Activated T-cell treated with anti-CD3 and anti-CD28 coated beads, Interleukin-2, amount 50 U/mL, for 72 hours (primary cell): ENCODE results near the gene TEAD1. TPM values are rescaled to one million over a fixed set of nuclear protein-coding genes. Genes with fewer than 3 reads are reported as not detected.

ENCODE experiments used
- ATAC-seq, 2 donors: fragments of 150-1000 bp; cut with Tn5 transposase; replicated peaks in 1 of 2; 2 replicates each; pipeline ENCODE4 v1.10.0; 2021; ENCODE audit warnings: moderate library complexity in 2 of 2, mild to moderate bottlenecking in 1 of 2
- DNase-seq, 2 donors: peaks; one replicate each; pipeline ENCODE4 v3.0.0; 2021 to 2022; ENCODE audit warnings: mixed read lengths in 1 of 2
- H3K27ac Mint-ChIP-seq: one replicate; pipeline ENCODE4 v1.8.0; 2022; ENCODE audit warnings: mild to moderate bottlenecking, moderate library complexity, mixed read lengths
- H3K27me3 Mint-ChIP-seq: one replicate; pipeline ENCODE4 v1.8.0; 2022; ENCODE audit warnings: low read depth, mixed read lengths
- H3K36me3 Mint-ChIP-seq, 2 donors: one replicate each; pipeline ENCODE4 v1.8.0; 2022; ENCODE audit warnings: mixed read lengths in 2 of 2, mild to moderate bottlenecking in 1 of 2; ENCODE audit not compliant: insufficient read depth in 2 of 2
- H3K4me1 Mint-ChIP-seq: one replicate; pipeline ENCODE4 v1.8.0; 2022; ENCODE audit warnings: low read depth, mixed read lengths
- H3K4me3 Mint-ChIP-seq, 2 donors: one replicate each; pipeline ENCODE4 v1.8.0; 2022; ENCODE audit warnings: mild to moderate bottlenecking in 2 of 2, mixed read lengths in 2 of 2, moderate library complexity in 2 of 2
- H3K9me3 Mint-ChIP-seq, 2 donors: one replicate each; pipeline ENCODE4 v1.8.0; 2022; ENCODE audit warnings: mixed read lengths in 2 of 2
- total RNA-seq, 2 donors: library from RNA; stranded (reverse); gene quantifications; one replicate each; pipeline ENCODE4 v1.2.3, GENCODE V29; 2022

TEAD1 gene
- total RNA-seq, 2 donors from 2014 or later = 0.31 to 0.35 TPM

GRCh38 chr11:12817681-12818332 is 143.6 kb downstream of the TEAD1 start:
- H3K27me3 Mint-ChIP-seq = peaks cover 67% of the 10 kb centered on the region
- peaks cover 16% of the 10 kb centered on the region for H3K4me1 Mint-ChIP-seq
- DNase-seq = no peak
- no peak for ATAC-seq
- no peak overlapping the region for H3K4me3 Mint-ChIP-seq
- no peak overlapping the region for H3K27ac Mint-ChIP-seq
- H3K36me3 Mint-ChIP-seq = no peaks in the 10 kb centered on the region
- no peaks in the 10 kb centered on the region for H3K9me3 Mint-ChIP-seq

- H3K27me3 Mint-ChIP-seq = peaks cover 63% of the 10 kb centered on the region
- no peak overlapping the region for H3K4me3 Mint-ChIP-seq
- DNase-seq = no peak
- ATAC-seq = no peak
- no peaks in the 10 kb centered on the region for H3K36me3 Mint-ChIP-seq
- H3K4me1 Mint-ChIP-seq = peaks cover 16% of the 10 kb centered on the region
- H3K27ac Mint-ChIP-seq = no peak overlapping the region
- no peaks in the 10 kb centered on the region for H3K9me3 Mint-ChIP-seq
Observed at GRCh38 chr11:12818333-12819015, 144.3 kb downstream of the TEAD1 start.

GRCh38 chr11:12822392-12823022 is 148.3 kb downstream of the TEAD1 start:
- DNase-seq (no peak), ATAC-seq (no peak)
- Mint-ChIP-seq H3K4me1 (no peaks in the 10 kb centered on the region), H3K4me3 (no peak overlapping the region), H3K27ac (no peak overlapping the region), H3K36me3 (no peaks in the 10 kb centered on the region), H3K27me3 (peaks cover 61% of the 10 kb centered on the region), H3K9me3 (no peaks in the 10 kb centered on the region)

- Mint-ChIP-seq H3K9me3 (no peaks in the 10 kb centered on the region), H3K4me1 (peaks cover 13% of the 10 kb centered on the region), H3K27ac (no peak overlapping the region), H3K4me3 (no peak overlapping the region), H3K36me3 (no peaks in the 10 kb centered on the region), H3K27me3 (peaks cover 70% of the 10 kb centered on the region)
- ATAC-seq = no peak
- DNase-seq = no peak
Observed at GRCh38 chr11:12824281-12825041, 150.2 kb downstream of the TEAD1 start.

- H3K9me3 Mint-ChIP-seq = no peaks in the 10 kb centered on the region
- H3K27me3 Mint-ChIP-seq = peaks cover 80% of the 10 kb centered on the region
- ATAC-seq = no peak
- no peak overlapping the region for H3K27ac Mint-ChIP-seq
- DNase-seq = no peak
- peaks cover 13% of the 10 kb centered on the region for H3K4me1 Mint-ChIP-seq
- H3K36me3 Mint-ChIP-seq = peaks cover 0 to 2% of the 10 kb centered on the region in 2 donors
- no peak overlapping the region for H3K4me3 Mint-ChIP-seq
Observed at GRCh38 chr11:12826441-12826840, 152.2 kb downstream of the TEAD1 start.

GRCh38 chr11:12827369-12827768 is 153.1 kb downstream of the TEAD1 start:
- Mint-ChIP-seq H3K27ac (no peak overlapping the region), H3K9me3 (no peaks in the 10 kb centered on the region), H3K36me3 (peaks cover 0 to 2% of the 10 kb centered on the region in 2 donors), H3K27me3 (peaks cover 75% of the 10 kb centered on the region), H3K4me1 (peaks cover 13% of the 10 kb centered on the region), H3K4me3 (no peak overlapping the region)
- no peak for ATAC-seq
- DNase-seq = no peak

GRCh38 chr11:12827929-12828812 is 153.9 kb downstream of the TEAD1 start:
- H3K27ac Mint-ChIP-seq = no peak overlapping the region
- H3K9me3 Mint-ChIP-seq = no peaks in the 10 kb centered on the region
- DNase-seq (no peak), ATAC-seq (no peak)
- H3K27me3 Mint-ChIP-seq = peaks cover 83% of the 10 kb centered on the region
- peaks cover 13% of the 10 kb centered on the region for H3K4me1 Mint-ChIP-seq
- peaks cover 0 to 2% of the 10 kb centered on the region in 2 donors for H3K36me3 Mint-ChIP-seq
- peak overlapping the region; percentile 57 to 77 for H3K4me3 Mint-ChIP-seq

GRCh38 chr11:12829131-12829530 is 154.9 kb downstream of the TEAD1 start:
- Mint-ChIP-seq H3K9me3 (no peaks in the 10 kb centered on the region), H3K4me1 (peaks cover 13% of the 10 kb centered on the region), H3K27ac (no peak overlapping the region), H3K36me3 (peaks cover 0 to 2% of the 10 kb centered on the region in 2 donors), H3K27me3 (peaks cover 85% of the 10 kb centered on the region), H3K4me3 (peak overlapping the region in 1 of 2 donors; percentile 6)
- DNase-seq (no peak), ATAC-seq (no peak)

GRCh38 chr11:12829540-12830314 is 155.5 kb downstream of the TEAD1 start:
- H3K27me3 Mint-ChIP-seq = peaks cover 84% of the 10 kb centered on the region
- peaks cover 0 to 2% of the 10 kb centered on the region in 2 donors for H3K36me3 Mint-ChIP-seq
- H3K27ac Mint-ChIP-seq = no peak overlapping the region
- ATAC-seq = no peak
- peaks cover 13% of the 10 kb centered on the region for H3K4me1 Mint-ChIP-seq
- DNase-seq = no peak
- H3K9me3 Mint-ChIP-seq = no peaks in the 10 kb centered on the region
- no peak overlapping the region for H3K4me3 Mint-ChIP-seq

- H3K4me3 Mint-ChIP-seq = no peak overlapping the region
- H3K27ac Mint-ChIP-seq = no peak overlapping the region
- H3K27me3 Mint-ChIP-seq = peaks cover 68% of the 10 kb centered on the region
- DNase-seq (no peak), ATAC-seq (no peak)
- H3K4me1 Mint-ChIP-seq = peaks cover 13% of the 10 kb centered on the region
- H3K9me3 Mint-ChIP-seq = no peaks in the 10 kb centered on the region
- peaks cover 0 to 2% of the 10 kb centered on the region in 2 donors for H3K36me3 Mint-ChIP-seq
Observed at GRCh38 chr11:12831471-12832202, 157.4 kb downstream of the TEAD1 start.

- no peak for ATAC-seq
- no peaks in the 10 kb centered on the region for H3K9me3 Mint-ChIP-seq
- peaks cover 0 to 2% of the 10 kb centered on the region in 2 donors for H3K36me3 Mint-ChIP-seq
- H3K4me3 Mint-ChIP-seq = no peak overlapping the region
- peaks cover 58% of the 10 kb centered on the region for H3K27me3 Mint-ChIP-seq
- DNase-seq = no peak
- no peak overlapping the region for H3K27ac Mint-ChIP-seq
- peaks cover 13% of the 10 kb centered on the region for H3K4me1 Mint-ChIP-seq
Observed at GRCh38 chr11:12832480-12833224, 158.4 kb downstream of the TEAD1 start.
